ENCODE data around the gene SEPTIN5.

DNA sequence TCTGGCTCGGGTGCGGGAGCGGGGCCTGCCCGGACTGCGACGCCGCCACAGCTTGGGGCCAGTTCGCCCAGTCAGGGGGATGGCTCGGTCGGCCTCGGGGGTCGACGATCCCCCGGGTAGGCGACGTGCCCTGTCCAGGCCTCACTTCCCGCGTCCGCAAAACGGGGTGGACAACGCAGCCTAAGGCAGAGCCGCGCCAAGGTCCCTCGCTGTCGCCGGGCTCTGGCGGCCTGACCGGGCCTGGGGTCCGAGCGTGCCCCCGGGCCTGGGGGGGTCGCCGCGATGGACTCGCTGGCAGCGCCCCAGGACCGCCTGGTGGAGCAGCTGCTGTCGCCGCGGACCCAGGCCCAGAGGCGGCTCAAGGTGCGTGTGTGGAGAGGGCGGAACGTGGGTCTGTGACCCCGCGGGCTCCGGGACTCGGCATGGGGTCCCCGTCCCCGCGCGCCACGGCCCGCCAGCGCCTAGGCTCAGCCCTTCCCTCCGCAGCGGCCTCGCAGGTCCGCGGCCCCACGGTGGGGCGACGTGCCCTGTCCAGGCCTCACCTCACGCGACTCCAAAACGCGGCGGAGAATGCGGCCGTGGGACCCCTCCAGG lies 4.2 kb downstream of the SEPTIN5 start:
- TF ChIP-seq GATA3 (IDR thresholded peaks at IDR 0.05; ENCODE audit: low read depth, low read length) (no peak), GATA2 (IDR thresholded peaks at IDR 0.05; ENCODE audit: low read depth, low read length) (no peak)

Data from SH-SY5Y (cell line).